GM18502 (cell line): ENCODE results near the gene FKBP3.
A peak's percentile ranks its signal among the peaks of the same experiment; 100 is the strongest.
"Not testable (repeated sequence)": the region's sequence is repeated elsewhere in the genome, so short reads cannot be mapped to it uniquely, and the experiment has no call there.

Source experiments
- ATAC-seq: cut with Tn5 transposase; IDR thresholded peaks from one replicate; pipeline ENCODE4 v1.9.1; 2021; ENCODE audit warnings: mild to moderate bottlenecking; ENCODE audit not compliant: unreplicated experiment, poor library complexity

The FKBP3 gene

GRCh38 chr14:45134051-45134958 is at the start of gene FKBP3:
FKBP3 (minus strand) TSS chr14:45134481; CDS start chr14:45134456, 25 bp downstream.
- peak; percentile 88 for ATAC-seq

DNA sequence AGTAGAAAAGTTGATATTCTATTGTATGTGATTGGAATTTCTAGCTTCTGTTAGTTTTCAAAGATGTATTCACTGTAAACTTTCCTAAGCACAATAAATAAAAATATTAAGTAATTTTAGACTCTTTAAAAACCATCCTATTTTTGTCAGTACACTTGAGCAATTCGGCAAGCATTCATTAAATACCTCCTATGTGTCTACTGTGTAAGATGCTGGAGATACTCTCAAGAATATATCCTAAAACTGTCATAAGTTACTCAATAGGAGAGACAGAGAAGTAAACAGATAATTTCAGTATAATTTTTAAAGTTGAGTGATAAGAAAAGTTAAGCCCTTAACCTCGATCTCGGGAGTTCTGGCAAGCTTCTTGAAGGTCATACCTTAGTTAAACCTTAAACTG is 47.5 kb upstream of the FKBP3 start:
- no peak for ATAC-seq

DNA sequence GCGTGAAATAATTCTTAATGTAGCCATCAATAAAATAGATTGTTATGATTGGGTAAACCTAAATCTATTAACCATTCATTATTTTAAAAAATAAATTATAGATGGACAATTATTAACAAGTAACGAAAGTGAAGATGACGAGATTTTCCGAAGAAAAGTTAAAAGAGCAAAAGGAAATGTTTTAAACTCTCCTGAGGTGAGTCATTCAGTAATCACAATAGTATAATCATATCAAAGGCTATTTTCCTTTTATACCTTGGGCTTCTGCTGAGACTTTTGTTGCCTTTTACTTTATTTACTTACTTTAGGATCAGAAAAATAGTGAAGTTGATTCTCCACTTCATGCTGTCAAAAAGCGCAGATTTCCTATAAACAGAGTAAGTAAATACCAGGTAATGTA is 47.0 kb upstream of the FKBP3 start:
- no peak for ATAC-seq

DNA sequence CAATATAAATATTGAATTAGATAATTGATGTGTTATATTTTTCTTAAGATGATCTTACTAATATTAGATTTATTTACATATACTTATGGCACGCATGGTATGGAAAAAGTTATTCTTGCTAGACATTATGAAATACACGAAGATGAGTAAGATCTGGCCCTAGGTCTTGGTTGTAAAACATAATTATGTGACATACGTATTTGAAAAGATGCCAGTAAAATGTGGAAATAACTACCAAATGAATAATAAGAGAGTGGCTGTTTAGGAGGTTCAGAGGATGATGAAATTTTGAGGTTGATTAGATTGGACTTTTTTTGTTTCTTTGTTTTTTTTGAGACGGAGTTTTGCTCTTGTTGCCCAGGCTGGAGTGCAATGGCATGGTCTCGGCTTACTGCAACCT is 42.8 kb upstream of the FKBP3 start:
- ATAC-seq, result no peak

GRCh38 chr14:45169906-45170305 is 35.6 kb upstream of the FKBP3 start:
- no peak for ATAC-seq

- peak; percentile 88 for ATAC-seq
Measured at GRCh38 chr14:45156067-45156466, 21.8 kb upstream of the FKBP3 start.

GRCh38 chr14:45150386-45150890 is 16.2 kb upstream of the FKBP3 start:
- no peak for ATAC-seq

DNA sequence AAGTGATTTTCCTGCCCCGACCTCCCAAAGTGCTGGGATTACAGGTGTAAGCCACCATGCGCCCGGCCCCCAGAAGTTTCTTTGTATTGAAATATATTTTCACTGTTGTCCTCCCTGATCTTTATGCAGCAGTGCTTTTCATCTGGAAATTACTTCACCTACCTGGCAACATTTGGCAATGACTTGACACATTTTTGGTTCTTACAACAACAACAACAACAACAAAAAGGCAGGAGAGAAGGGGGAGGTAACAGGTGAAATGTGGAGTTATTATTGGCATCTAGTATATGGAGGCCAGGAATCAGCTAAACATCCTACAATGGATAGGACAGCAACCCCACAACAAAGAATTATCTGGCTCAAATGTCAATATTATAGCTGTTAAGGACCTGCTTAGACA is 15.3 kb upstream of the FKBP3 start:
- ATAC-seq, result no peak

GRCh38 chr14:45145214-45145613 is 10.9 kb upstream of the FKBP3 start:
- ATAC-seq, result peak; percentile 72

DNA sequence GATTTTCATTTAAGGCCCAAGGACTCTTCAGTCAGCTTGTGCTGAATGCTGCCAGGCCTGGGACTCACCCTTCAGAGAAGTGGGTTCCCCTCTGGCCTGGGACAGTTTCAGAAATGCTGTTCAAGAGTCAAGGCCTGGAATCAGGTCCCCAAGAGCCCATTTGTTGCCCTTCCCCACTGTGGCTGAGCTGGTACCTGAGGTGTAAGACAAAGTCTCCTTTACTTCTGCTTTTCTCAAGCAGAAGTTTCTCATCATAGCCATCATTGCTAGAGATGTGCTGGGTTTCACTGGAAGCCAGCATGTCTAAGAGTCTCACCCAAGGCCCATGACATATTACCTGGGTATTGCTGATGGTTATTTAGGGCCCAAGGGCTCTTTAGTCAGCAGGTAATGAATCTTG is 10.4 kb upstream of the FKBP3 start:
- ATAC-seq, result peak; percentile 71

DNA sequence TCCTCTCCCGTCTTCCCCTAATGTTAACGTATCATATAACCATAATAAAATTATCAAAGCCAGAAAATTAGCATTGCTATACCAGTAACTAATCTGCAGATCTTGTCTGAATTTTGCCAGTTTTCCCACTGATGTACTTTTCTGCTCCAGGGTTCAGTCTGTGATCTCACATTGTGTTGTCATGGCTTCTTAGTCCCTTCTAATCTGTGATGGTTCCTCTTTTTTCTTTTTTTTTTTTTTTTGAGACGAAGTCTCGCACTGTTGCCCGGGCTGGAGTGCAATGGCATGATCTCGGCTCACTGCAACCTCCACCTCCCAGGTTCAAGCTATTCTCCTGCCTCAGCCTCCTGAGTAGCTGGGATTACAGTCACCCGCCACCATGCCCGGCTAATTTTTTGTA is 7.8 kb upstream of the FKBP3 start:
- ATAC-seq, result not testable (repeated sequence)

- ATAC-seq, result no peak
Measured at GRCh38 chr14:45140661-45141187, 6.4 kb upstream of the FKBP3 start.

- ATAC-seq, result no peak
Measured at GRCh38 chr14:45136399-45136798, 2.1 kb upstream of the FKBP3 start.

- ATAC-seq, result peak; percentile 43
Measured at GRCh38 chr14:45135659-45136395, 1.5 kb upstream of the FKBP3 start, which contains the start of gene FANCM. FANCM (plus strand) TSS chr14:45135930; CDS start chr14:45136032, 102 bp downstream.

DNA sequence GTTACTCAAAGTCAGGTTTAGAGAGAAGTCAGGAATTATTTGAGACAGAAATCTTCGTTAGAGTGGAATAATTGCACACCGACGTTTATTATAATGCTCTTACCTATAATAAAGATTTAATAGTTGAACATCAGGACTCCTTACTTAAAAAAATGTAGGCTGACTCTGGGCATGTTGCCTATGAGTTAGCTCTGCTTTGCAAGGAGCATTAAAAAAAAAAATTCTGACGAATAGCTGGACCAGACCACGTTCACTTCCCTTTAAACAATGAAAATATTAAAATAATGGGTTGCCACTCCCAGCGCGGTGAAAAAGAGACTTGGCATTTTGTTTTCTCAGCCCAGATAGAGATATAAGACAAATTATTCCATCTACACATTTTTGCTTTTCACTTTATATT is 875 bp upstream of the FKBP3 start:
- no peak for ATAC-seq

GRCh38 chr14:45133683-45134050 is 614 bp downstream of the FKBP3 start:
- ATAC-seq, result no peak

- ATAC-seq, result no peak
Measured at GRCh38 chr14:45128963-45129629, 5.2 kb downstream of the FKBP3 start.

DNA sequence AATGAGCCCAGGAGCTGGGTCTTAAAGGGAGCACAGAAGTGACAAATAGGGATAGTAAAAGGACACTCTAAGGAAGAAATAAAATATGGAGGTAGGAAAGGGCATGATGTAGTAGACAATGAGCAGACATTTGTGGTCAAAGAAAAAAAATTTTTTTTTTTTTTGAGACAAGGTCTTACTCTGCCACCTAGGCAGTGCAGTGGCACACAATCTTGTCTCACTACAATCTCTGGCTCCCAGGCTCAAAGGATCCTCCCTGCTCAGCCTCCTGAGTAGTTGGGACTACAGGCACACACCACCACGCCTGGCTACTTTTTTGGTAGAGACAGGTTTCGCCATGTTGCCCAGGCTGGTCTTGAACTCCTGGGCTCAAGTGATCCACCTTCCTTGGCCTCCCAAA is 8.5 kb downstream of the FKBP3 start:
- peak; percentile 60 for ATAC-seq

DNA sequence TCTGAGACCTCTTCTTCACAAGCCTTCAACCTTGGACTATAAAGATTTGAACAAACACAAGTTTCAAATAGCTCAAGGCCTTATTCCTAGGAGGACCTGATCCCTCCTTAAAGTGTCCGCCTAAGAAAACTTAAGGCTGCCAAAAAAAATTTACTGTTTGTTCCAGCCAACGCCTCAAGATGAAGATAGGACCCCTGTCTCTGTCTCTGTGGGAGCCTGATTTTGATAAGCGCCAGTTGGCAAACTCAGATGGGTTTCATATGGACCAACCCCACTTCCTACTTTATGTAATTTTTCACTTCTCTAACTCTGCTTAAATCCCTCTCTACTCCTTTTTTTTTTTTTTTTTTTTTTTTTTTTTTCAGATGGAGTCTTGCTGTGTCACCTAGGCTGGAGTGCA is 11.0 kb downstream of the FKBP3 start:
- no peak for ATAC-seq

GRCh38 chr14:45120096-45120495 is 14.2 kb downstream of the FKBP3 start:
- no peak for ATAC-seq
